GM18499 (cell line): ENCODE measurements around the gene REPS1.

ENCODE experiments used
- ATAC-seq: cut with Tn5 transposase; IDR thresholded peaks from one replicate; pipeline ENCODE4 v1.9.1; 2021; ENCODE audit warnings: moderate number of reproducible peaks; ENCODE audit not compliant: insufficient read depth, unreplicated experiment

REPS1 gene

GRCh38 chr6:138973466-138974153 lies 14.4 kb downstream of the REPS1 start:
- no peak for ATAC-seq

GRCh38 chr6:138972226-138972665 lies 15.8 kb downstream of the REPS1 start:
- ATAC-seq, result no peak

- no peak for ATAC-seq
Observed at GRCh38 chr6:138971601-138972000, 16.5 kb downstream of the REPS1 start.

GRCh38 chr6:138970856-138971425 lies 17.1 kb downstream of the REPS1 start:
- no peak for ATAC-seq

- ATAC-seq, result no peak
Observed at GRCh38 chr6:138970159-138970558, 17.9 kb downstream of the REPS1 start.

- no peak for ATAC-seq
Observed at GRCh38 chr6:138966870-138967269, 21.2 kb downstream of the REPS1 start.

- no peak for ATAC-seq
Observed at GRCh38 chr6:138965971-138966370, 22.1 kb downstream of the REPS1 start.

GRCh38 chr6:138965291-138965874 lies 22.7 kb downstream of the REPS1 start:
- ATAC-seq, result no peak

- ATAC-seq, result no peak
Observed at GRCh38 chr6:138964012-138964411, 24.0 kb downstream of the REPS1 start.

GRCh38 chr6:138963531-138963930 lies 24.5 kb downstream of the REPS1 start:
- no peak for ATAC-seq

- no peak for ATAC-seq
Observed at GRCh38 chr6:138963119-138963518, 24.9 kb downstream of the REPS1 start.

GRCh38 chr6:138959521-138959920 lies 28.5 kb downstream of the REPS1 start:
- no peak for ATAC-seq

- ATAC-seq, result no peak
Observed at GRCh38 chr6:138958595-138958994, 29.5 kb downstream of the REPS1 start.

GRCh38 chr6:138957903-138958302 lies 30.1 kb downstream of the REPS1 start:
- ATAC-seq, result no peak

GRCh38 chr6:138957484-138957883 lies 30.6 kb downstream of the REPS1 start:
- ATAC-seq, result no peak

GRCh38 chr6:138956244-138956924 lies 31.7 kb downstream of the REPS1 start:
- no peak for ATAC-seq

- ATAC-seq, result no peak
Observed at GRCh38 chr6:138955262-138955661, 32.8 kb downstream of the REPS1 start.

GRCh38 chr6:138953451-138953850 lies 34.6 kb downstream of the REPS1 start:
- no peak for ATAC-seq

- no peak for ATAC-seq
Observed at GRCh38 chr6:138948546-138949179, 39.4 kb downstream of the REPS1 start.

GRCh38 chr6:138948004-138948403 lies 40.0 kb downstream of the REPS1 start:
- ATAC-seq, result no peak

GRCh38 chr6:138945354-138945753 lies 42.7 kb downstream of the REPS1 start:
- no peak for ATAC-seq
